SK-N-SH (cell line): ENCODE results near the gene MAPKAPK5.

Experiments used
- TF ChIP-seq, protein P1 (sequence below): IDR thresholded peaks from 2 replicates; pipeline ENCODE4 v1.6.1; 2012; ENCODE audit warnings: mild to moderate bottlenecking, low read depth, low read length, moderate library complexity
- TF ChIP-seq, protein P2 (sequence below): fragments of 200-600 bp; sonication (generic); IDR thresholded peaks from 2 replicates; pipeline ENCODE4 v1.6.1; 2017; ENCODE audit warnings: antibody characterized with exemption, mild to moderate bottlenecking, moderate library complexity

DNA sequence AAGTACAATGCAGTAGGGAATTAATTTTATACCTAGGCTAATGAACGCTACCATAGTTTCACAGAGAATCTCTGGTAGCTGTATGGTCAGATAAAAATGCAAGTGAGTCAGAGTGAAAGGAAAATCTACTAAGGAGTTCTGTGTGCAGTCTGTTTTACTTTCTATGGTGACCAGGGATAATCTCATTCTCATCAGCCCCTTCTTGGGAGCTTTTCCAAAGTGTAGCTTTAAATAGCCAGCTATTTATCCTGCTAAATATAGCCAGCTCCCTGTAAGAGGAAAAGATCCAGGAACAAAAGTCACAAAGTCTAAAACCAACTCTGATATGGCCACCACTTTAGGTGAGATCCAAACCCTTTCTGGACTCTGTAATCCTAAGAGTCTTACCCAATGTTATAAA lies 95.4 kb downstream of the MAPKAPK5 start:
- TF ChIP-seq, protein P1, sequence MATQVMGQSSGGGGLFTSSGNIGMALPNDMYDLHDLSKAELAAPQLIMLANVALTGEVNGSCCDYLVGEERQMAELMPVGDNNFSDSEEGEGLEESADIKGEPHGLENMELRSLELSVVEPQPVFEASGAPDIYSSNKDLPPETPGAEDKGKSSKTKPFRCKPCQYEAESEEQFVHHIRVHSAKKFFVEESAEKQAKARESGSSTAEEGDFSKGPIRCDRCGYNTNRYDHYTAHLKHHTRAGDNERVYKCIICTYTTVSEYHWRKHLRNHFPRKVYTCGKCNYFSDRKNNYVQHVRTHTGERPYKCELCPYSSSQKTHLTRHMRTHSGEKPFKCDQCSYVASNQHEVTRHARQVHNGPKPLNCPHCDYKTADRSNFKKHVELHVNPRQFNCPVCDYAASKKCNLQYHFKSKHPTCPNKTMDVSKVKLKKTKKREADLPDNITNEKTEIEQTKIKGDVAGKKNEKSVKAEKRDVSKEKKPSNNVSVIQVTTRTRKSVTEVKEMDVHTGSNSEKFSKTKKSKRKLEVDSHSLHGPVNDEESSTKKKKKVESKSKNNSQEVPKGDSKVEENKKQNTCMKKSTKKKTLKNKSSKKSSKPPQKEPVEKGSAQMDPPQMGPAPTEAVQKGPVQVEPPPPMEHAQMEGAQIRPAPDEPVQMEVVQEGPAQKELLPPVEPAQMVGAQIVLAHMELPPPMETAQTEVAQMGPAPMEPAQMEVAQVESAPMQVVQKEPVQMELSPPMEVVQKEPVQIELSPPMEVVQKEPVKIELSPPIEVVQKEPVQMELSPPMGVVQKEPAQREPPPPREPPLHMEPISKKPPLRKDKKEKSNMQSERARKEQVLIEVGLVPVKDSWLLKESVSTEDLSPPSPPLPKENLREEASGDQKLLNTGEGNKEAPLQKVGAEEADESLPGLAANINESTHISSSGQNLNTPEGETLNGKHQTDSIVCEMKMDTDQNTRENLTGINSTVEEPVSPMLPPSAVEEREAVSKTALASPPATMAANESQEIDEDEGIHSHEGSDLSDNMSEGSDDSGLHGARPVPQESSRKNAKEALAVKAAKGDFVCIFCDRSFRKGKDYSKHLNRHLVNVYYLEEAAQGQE = no peak
- TF ChIP-seq, protein P2, sequence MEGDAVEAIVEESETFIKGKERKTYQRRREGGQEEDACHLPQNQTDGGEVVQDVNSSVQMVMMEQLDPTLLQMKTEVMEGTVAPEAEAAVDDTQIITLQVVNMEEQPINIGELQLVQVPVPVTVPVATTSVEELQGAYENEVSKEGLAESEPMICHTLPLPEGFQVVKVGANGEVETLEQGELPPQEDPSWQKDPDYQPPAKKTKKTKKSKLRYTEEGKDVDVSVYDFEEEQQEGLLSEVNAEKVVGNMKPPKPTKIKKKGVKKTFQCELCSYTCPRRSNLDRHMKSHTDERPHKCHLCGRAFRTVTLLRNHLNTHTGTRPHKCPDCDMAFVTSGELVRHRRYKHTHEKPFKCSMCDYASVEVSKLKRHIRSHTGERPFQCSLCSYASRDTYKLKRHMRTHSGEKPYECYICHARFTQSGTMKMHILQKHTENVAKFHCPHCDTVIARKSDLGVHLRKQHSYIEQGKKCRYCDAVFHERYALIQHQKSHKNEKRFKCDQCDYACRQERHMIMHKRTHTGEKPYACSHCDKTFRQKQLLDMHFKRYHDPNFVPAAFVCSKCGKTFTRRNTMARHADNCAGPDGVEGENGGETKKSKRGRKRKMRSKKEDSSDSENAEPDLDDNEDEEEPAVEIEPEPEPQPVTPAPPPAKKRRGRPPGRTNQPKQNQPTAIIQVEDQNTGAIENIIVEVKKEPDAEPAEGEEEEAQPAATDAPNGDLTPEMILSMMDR = no peak
